Measurements from ENCODE around the gene USP7. TPM values are rescaled to one million over a fixed set of nuclear protein-coding genes. Genes with fewer than 3 reads are reported as not detected.

USP7 gene
- total RNA-seq, 1 donor from 2014 or later: 96.4 TPM

GRCh38 chr16:8899709-8900317, 63.9 kb downstream of the USP7 start:
- no peak for DNase-seq

GRCh38 chr16:8898660-8899318, 64.9 kb downstream of the USP7 start:
- DNase-seq: no peak

GRCh38 chr16:8894736-8895334, 68.9 kb downstream of the USP7 start:
- DNase-seq: no peak

- no peak for DNase-seq
These were observed 69.6 kb downstream of the USP7 start for GRCh38 chr16:8893976-8894690.

- DNase-seq: no peak
These were observed 70.3 kb downstream of the USP7 start for GRCh38 chr16:8893426-8893825.

GRCh38 chr16:8892101-8892575, 71.6 kb downstream of the USP7 start:
- DNase-seq: no peak

- DNase-seq: no peak
These were observed 73.2 kb downstream of the USP7 start for GRCh38 chr16:8890549-8890921.

- DNase-seq: no peak
These were observed 73.7 kb downstream of the USP7 start for GRCh38 chr16:8889893-8890548.

GRCh38 chr16:8888951-8889892, 74.5 kb downstream of the USP7 start:
- no peak for DNase-seq

- no peak for DNase-seq
These were observed 75.7 kb downstream of the USP7 start for GRCh38 chr16:8887952-8888560.

GRCh38 chr16:8887431-8887765, 76.3 kb downstream of the USP7 start:
- no peak for DNase-seq

- no peak for DNase-seq
These were observed 76.9 kb downstream of the USP7 start for GRCh38 chr16:8886593-8887430.

GRCh38 chr16:8885674-8886592, 77.8 kb downstream of the USP7 start:
- no peak for DNase-seq

- DNase-seq: no peak
These were observed 80.9 kb downstream of the USP7 start for GRCh38 chr16:8882725-8883377.

- DNase-seq: no peak
These were observed 81.6 kb downstream of the USP7 start, which contains the start of gene LITAFD for GRCh38 chr16:8882041-8882617. TSS of gene LITAFD (plus strand) at chr16:8882351. CDS start at chr16:8884356, 2,005 bp downstream.

GRCh38 chr16:8880839-8881510, 82.7 kb downstream of the USP7 start:
- DNase-seq: no peak

GRCh38 chr16:8878523-8878911, 85.2 kb downstream of the USP7 start:
- DNase-seq: no peak

All from skin of body (tissue), 2 donors.